Activated T-helper 2 cell treated with anti-CD3 and anti-CD28 coated beads, Interferon-gamma antibody, Interleukin-2, Interleukin-4, amounts not matched to agents 10 μg/mL and 5 μg/mL and 100 μg/mL, durations not matched to agents 14 hours and 24 hours and 36 hours (primary cell): ENCODE data around the gene WDR86. TPM values are rescaled to one million over a fixed set of nuclear protein-coding genes. Genes with fewer than 3 reads are reported as not detected.

Experiments used
- DNase-seq: peaks from one replicate; pipeline ENCODE4 v3.0.0; 2021; ENCODE audit warnings: low spot score
- H3K27ac Mint-ChIP-seq: one replicate; pipeline ENCODE4 v1.8.0; 2021; ENCODE audit warnings: mixed read lengths
- H3K27me3 Mint-ChIP-seq: one replicate; pipeline ENCODE4 v1.8.0; 2021; ENCODE audit warnings: low read depth, mixed read lengths
- H3K36me3 Mint-ChIP-seq: one replicate; pipeline ENCODE4 v1.8.0; 2021; ENCODE audit warnings: low read depth, mixed read lengths
- H3K4me1 Mint-ChIP-seq: one replicate; pipeline ENCODE4 v1.8.0; 2021; ENCODE audit warnings: low read depth, mixed read lengths
- H3K4me3 Mint-ChIP-seq: one replicate; pipeline ENCODE4 v1.8.0; 2021; ENCODE audit warnings: low read depth, mild to moderate bottlenecking, moderate library complexity, mixed read lengths
- H3K9me3 Mint-ChIP-seq: one replicate; pipeline ENCODE4 v1.8.0; 2021; ENCODE audit warnings: mixed read lengths
- intact Hi-C: fragments of 100-400 bp; cut with micrococcal nuclease; formaldehyde crosslinking; loops from one replicate; pipeline ENCODE4 v1.15.1; 2023
- total RNA-seq: library from RNA; stranded (reverse); gene quantifications from 2 replicates; pipeline ENCODE4 v1.2.3, GENCODE V29; 2022

The WDR86 gene
- total RNA-seq, 1 donor from 2014 or later, result not detected

DNA sequence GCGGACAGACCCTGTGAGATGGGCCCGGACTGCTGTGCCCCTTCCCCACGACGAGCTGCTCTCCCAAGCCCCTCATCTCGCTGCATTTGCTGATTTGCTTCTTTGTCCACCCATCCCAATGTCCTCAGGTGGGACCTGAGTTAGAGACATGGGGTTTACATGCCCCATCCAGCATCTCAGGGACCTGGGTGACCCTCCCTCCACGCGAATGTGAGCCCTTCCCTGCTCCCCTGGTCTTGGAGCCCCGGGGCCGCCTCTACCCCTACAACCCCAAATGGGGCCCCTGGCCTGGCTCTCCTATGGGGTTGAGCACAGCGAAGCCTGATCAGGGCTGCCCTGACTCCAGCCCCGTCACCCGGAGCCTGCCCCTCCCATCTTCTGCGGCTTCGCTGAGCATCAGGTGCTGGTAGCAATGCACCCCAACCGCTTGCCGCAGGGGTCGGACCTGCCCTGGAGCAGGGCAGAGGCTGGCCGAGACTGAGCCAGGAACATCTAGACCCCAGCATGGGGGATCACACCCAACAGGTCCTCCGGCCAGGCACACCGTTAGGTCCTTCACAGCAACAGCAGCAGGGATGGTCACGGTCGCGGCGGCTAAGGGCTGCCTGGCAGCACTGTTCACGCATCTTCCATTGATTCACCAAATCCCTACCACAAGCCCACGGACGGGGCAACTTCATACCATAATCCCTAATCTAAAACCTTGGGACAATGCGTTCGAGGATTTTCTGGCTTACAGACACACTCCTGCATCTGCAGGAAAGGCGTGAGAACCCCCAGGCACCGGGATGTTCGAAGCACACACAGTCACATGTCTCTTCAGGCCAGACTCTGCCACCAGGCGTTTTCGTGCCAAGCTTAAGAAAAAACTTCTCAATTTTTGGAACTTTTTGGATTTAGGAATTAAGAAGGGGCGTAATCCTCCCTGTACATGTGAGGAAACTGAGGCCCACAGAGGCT, 15.5 kb downstream of the WDR86 start:
- Mint-ChIP-seq H3K27me3 (peaks cover 4% of the 10 kb centered on the region), H3K27ac (no peak overlapping the region), H3K4me3 (no peak overlapping the region), H3K4me1 (no peaks in the 10 kb centered on the region), H3K9me3 (no peaks in the 10 kb centered on the region), H3K36me3 (no peaks in the 10 kb centered on the region)
- DNase-seq, result no peak
- intact Hi-C loops, result no loop called here

DNA sequence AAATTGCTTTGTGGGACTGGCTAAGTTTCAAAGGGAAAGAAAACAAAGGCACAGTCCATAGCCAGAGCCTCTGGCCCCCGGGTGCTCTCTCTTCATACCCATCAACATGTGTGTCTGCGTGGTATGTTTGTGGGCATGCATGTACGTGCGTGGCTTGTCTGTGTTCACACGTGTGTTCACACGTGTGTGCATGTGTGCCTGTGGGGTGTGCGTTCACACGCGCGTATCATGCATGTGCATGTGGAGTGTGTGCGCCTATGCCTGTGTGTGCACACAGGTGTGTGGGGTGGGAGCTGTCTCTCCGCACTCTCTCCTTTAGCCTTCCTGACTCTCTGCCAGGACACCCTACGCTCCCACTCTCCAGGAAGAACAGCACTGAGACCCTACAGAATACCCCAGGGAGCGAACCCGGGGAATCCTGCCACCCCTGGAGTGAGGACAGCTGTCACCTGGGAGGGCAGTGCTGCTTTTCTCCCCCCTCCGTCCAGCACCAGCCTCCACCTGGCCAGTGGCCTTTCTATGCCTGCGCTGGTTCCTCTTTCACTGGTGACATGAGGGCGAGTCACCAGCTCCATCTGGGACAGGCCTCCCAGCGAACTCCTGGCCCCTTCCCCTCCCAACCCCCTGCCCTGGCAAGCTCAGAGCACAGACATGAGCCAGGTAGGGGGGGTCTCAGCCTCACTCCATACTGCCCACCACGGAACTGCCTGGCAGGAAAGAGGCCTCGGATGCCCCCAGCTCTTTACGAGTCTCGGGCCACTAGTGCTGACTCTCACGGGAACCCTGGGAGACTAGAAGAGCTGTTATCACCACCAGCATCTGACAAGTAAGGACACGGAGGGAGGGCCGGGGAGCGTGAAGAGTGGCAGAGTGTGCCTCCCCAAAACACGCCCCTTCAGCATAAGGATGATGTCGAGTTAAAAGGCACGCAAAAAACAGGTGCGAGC, 16.5 kb downstream of the WDR86 start:
- intact Hi-C loops, result no loop called here
- Mint-ChIP-seq H3K36me3 (no peaks in the 10 kb centered on the region), H3K27me3 (peaks cover 4% of the 10 kb centered on the region), H3K27ac (no peak overlapping the region), H3K9me3 (no peaks in the 10 kb centered on the region), H3K4me3 (no peak overlapping the region), H3K4me1 (no peaks in the 10 kb centered on the region)
- DNase-seq, result no peak

DNA sequence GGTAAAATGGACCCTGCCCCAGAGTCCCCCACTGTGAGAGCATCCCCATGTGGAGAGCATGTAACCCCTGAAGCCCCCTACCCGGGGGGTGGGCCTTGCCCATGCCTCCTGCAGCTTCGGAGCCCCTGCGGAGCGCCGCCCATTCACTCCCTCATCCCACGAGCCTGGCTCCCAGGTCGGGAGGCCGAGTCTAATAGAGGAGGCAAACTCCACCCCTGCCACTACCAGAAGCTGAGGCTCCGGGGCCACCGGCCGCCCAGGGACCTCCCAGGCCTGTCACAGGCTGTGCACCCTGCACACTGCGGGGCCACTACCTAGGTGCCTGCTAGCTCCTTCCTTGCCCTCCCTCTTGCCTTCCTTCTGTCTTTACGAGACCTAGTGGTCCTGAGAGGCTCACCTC, 17.4 kb downstream of the WDR86 start:
- intact Hi-C loops, result no loop called here
- no peaks in the 10 kb centered on the region for H3K36me3 Mint-ChIP-seq
- H3K9me3 Mint-ChIP-seq, result no peaks in the 10 kb centered on the region
- no peak for DNase-seq
- no peak overlapping the region for H3K4me3 Mint-ChIP-seq
- H3K27ac Mint-ChIP-seq, result no peak overlapping the region
- H3K27me3 Mint-ChIP-seq, result peaks cover 4% of the 10 kb centered on the region
- H3K4me1 Mint-ChIP-seq, result no peaks in the 10 kb centered on the region

DNA sequence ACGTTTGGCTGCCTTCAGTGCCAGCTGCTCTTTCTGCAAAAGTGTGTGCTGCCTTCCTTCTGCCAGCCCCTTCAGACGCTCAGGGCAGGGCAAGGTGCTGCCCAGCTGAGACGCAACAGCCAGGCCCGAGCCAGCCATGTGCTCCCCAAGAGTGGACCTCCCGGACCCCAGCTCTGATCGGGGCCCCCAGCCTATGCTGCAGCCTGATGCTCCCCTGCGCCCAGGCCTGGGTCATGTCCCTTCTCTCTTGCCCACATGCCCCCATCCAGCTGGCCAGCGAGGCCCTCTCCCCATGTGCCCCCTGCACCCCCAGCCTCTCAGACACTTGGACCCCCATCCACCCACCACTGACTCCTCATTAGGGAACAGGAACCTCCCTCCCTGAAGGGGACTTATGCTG, 17.8 kb downstream of the WDR86 start:
- Mint-ChIP-seq H3K36me3 (no peaks in the 10 kb centered on the region), H3K27me3 (peaks cover 4% of the 10 kb centered on the region), H3K4me3 (no peak overlapping the region), H3K4me1 (no peaks in the 10 kb centered on the region), H3K9me3 (no peaks in the 10 kb centered on the region), H3K27ac (no peak overlapping the region)
- intact Hi-C loops, result no loop called here
- DNase-seq, result no peak

DNA sequence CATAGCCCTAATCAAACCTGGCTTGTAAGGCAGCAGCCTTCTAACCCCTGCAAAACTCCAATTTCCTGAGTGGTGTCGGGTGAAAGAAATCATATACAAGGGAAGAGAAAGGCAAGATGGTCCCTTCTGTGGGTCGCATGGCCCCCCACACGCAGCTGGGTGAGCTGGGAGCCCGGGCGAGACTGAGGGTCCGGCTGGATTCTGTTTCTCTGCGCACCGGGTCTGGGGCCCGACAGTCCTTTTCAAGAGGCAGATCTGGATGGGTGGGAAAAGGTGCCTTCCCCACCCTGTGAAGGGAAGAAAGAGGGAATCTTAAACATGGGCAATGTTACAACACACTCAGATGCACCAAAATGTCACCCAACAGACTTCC, 18.5 kb downstream of the WDR86 start:
- H3K4me1 Mint-ChIP-seq, result no peaks in the 10 kb centered on the region
- intact Hi-C loops, result no loop called here
- peaks cover 4% of the 10 kb centered on the region for H3K27me3 Mint-ChIP-seq
- H3K36me3 Mint-ChIP-seq, result no peaks in the 10 kb centered on the region
- H3K9me3 Mint-ChIP-seq, result no peaks in the 10 kb centered on the region
- no peak overlapping the region for H3K27ac Mint-ChIP-seq
- DNase-seq, result no peak
- H3K4me3 Mint-ChIP-seq, result no peak overlapping the region

DNA sequence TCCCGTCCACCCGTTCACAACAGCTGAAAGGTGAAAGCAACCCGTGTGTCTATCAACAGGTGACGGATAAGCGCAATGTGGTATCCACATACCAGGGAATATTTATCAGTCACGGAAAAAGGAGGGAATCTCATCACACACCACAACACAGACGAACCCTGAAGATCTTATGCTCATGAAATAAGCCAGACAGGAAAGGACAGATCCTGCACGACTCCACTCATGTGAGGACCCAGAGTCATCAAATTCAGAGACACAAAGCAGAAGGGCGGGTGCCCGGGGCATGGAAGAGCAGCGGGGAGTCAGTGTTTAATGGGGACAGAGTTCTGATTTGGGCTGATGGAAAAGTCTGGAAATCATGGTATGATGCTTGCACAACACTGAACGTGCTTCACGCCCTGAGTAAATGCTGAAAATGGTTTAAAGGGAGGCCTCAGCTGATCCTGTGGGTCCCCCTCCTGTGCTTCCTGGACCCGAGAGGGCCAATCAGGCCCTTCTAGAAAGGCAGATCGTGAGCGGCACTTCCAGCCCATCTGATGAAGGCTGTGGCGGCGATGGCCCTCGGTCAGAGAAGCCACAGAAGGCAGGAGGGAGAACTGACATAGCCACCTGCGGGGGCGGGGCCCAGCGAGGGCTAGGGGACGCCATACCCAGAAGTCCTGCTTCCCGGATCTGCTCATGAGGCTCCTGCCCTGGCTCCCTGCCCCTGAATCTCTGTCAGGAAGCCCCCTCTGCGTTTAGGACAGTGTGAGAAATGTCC, 19.1 kb downstream of the WDR86 start:
- Mint-ChIP-seq H3K9me3 (no peaks in the 10 kb centered on the region), H3K27ac (no peak overlapping the region), H3K4me3 (no peak overlapping the region), H3K36me3 (no peaks in the 10 kb centered on the region), H3K27me3 (peaks cover 7% of the 10 kb centered on the region), H3K4me1 (no peaks in the 10 kb centered on the region)
- DNase-seq, result no peak
- intact Hi-C loops, result no loop called here

DNA sequence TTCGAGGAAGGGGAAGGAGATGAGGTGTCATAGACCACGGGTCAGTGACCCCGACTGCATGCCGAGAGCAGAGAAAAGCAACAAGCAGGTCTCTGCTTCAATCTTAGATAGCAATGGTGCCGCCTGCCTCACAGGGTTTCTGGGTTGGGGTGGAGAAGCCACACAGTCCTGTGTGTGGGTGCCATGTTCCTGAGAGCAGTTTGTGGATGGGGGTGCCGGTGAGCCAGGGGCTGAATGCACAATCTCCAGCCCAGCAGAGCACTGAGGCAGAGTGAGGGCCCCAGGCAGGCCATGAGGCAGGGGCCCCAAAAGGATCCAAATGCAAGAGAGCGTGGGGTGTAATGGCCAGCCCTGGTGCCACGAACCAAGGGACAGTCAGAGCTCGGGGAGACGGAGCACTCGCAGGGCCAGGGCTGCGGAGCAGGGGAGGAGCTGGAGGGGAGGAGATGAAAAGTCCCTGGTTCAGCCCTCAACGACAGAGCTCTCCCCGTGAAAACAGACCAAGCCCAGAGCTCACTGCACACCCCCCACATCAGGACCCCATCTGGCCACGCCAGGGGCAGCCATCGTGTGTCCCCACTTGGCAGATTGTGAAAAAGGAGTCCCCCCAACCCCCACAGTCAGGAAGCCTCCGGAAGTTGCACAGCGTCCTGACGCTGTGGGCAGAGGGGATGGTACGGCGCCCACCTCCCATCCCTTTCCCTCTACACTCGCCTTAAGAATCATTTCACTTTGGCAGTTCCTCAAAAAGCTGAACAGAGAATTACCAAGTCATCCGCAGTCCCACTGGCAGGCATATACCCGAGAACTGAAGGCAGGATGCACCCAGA, 19.9 kb downstream of the WDR86 start:
- Mint-ChIP-seq H3K27ac (no peak overlapping the region), H3K27me3 (peaks cover 7% of the 10 kb centered on the region), H3K4me1 (no peaks in the 10 kb centered on the region), H3K36me3 (no peaks in the 10 kb centered on the region), H3K4me3 (no peak overlapping the region), H3K9me3 (no peaks in the 10 kb centered on the region)
- no peak for DNase-seq
- intact Hi-C loops, result no loop called here

DNA sequence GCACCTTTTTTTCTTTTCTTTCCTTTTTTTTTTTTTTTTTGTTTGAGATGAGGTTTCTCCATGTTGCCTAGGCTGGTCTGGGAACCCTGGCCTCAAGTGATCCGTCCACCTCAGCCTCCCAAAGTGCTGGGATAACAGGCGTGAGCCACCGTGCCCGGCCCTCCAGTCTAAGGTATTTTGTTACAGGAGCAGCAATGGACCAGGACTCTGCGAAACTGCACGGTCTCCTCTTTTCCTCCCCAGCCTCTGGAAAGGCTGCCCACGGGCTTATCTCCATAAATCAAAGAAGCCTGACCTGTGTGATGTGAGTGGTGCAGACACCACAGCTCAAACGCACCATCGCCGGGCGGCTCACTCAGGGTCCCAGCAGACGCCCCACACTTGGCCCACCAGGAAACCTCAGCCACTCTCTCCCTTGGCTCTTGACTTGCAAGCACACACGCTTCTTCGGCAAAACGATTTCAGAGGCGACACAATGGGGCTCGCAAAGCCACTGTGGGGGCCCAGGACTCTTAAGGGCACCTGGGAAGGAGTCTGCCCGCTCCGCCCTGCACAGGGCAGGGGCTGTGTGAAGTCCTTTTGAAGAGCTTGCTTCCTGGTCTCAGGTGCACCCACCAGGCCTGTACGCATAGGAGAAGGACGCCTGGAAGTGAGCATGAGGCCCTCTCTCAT, 20.6 kb downstream of the WDR86 start:
- Mint-ChIP-seq H3K4me3 (no peak overlapping the region), H3K27me3 (peaks cover 15% of the 10 kb centered on the region), H3K36me3 (no peaks in the 10 kb centered on the region), H3K4me1 (no peaks in the 10 kb centered on the region), H3K27ac (no peak overlapping the region), H3K9me3 (no peaks in the 10 kb centered on the region)
- no peak for DNase-seq
- intact Hi-C loops, result no loop called here

DNA sequence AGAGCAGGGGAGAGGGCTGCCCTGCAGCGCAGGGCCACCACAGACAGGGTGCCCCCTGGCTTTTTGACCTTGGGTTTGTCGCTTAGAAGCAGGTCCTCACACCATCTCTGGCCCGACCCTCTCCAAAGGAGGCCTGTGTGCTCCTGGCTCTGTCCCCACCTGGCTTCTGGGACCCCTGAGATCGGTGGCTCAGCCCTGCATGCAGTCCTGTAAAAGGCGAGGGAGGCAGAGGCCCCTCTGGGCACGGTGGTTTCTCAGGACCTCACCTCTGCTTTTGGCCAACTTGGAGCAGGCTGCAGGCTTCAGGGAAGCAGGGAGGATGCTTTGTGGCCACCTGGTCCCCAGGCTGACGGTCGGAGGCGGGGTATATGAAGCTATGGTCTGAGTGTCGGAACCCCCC, 21.4 kb downstream of the WDR86 start:
- intact Hi-C loops, result no loop called here
- H3K36me3 Mint-ChIP-seq, result no peaks in the 10 kb centered on the region
- H3K27ac Mint-ChIP-seq, result no peak overlapping the region
- no peak overlapping the region for H3K4me3 Mint-ChIP-seq
- no peaks in the 10 kb centered on the region for H3K9me3 Mint-ChIP-seq
- DNase-seq, result no peak
- H3K27me3 Mint-ChIP-seq, result peaks cover 23% of the 10 kb centered on the region
- no peaks in the 10 kb centered on the region for H3K4me1 Mint-ChIP-seq

DNA sequence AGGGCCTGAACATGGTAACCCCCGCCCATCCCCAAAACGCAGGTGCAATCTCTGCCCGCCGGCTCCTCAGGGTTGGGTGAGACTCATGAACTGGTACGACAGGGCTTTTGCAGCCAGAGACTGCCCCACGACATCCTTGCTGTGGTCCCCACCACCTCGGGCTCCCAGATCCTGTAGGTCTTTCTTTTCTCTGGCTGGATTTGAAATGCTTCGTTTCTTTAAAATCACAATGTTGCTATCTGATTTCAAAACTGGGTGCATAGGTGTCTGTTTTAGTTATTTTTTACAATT, 21.9 kb downstream of the WDR86 start:
- no peaks in the 10 kb centered on the region for H3K4me1 Mint-ChIP-seq
- H3K36me3 Mint-ChIP-seq, result no peaks in the 10 kb centered on the region
- H3K27ac Mint-ChIP-seq, result no peak overlapping the region
- DNase-seq, result no peak
- H3K4me3 Mint-ChIP-seq, result no peak overlapping the region
- intact Hi-C loops, result no loop called here
- peaks cover 25% of the 10 kb centered on the region for H3K27me3 Mint-ChIP-seq
- H3K9me3 Mint-ChIP-seq, result no peaks in the 10 kb centered on the region

DNA sequence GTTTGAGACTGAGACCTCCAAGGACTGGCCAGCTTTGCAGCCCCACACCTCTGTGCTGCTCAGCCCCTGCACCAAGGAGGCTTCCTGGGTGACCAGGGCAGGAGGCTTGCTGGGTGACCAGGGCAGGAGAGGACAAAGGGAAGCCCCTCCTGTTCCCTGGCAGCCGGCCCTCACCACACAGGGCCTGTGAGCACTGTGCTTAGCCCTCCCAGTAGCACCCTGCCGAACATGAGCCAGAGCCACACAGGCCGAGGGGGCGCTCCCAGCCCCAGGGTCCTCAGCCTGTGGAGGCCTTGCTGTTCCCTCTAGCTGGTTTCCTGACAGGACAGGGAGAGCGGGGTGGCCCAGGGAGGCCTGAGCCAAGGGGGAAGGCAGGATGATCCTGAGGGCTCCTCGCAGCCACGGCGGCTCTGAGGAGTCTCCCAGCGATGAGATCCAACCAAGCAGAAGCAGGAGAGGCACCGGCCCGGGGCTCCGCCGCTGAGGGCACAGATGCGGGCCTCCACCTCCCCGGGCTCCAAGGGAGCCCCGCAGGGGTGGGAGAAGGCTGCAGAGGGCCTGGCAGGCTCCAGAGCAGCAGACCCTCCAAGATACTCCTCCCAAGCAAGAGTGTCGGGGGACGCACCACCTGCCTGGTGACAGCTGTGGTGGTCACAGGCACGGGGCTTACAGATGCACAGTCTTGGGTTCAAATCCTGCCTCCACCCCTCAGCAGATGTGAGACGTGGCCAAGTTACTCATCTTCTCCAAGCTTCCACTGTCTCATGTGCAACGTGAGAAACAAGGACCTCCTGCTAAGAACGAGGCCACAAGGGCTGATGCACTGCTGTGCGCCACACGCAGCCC, 22.5 kb downstream of the WDR86 start:
- Mint-ChIP-seq H3K9me3 (no peaks in the 10 kb centered on the region), H3K27ac (no peak overlapping the region), H3K4me3 (no peak overlapping the region), H3K27me3 (peaks cover 30% of the 10 kb centered on the region), H3K36me3 (no peaks in the 10 kb centered on the region), H3K4me1 (peaks cover under 1% of the 10 kb centered on the region)
- intact Hi-C loops, result no loop called here
- DNase-seq, result no peak
